Measurements from ENCODE around the gene ARID4B.

Gene ARID4B

DNA sequence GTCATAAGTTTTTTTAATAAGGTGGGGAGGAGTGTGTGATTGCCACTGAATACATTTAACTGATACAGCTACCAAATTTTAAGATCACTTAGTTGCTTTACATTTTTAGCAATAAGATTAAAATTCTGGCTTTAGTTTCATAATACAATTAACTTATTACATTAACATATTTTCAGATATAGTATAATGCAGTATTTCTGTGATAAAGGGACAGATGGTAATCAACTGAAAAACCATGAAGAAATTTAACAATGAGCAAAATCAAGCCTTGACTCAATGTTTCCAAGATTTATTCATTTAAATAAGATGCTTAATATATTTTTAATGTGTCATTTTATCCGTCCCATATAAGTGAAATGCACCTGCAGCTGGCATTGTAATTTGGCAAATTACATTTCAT is 203.3 kb downstream of the ARID4B start:
- TF ChIP-seq, protein P1, sequence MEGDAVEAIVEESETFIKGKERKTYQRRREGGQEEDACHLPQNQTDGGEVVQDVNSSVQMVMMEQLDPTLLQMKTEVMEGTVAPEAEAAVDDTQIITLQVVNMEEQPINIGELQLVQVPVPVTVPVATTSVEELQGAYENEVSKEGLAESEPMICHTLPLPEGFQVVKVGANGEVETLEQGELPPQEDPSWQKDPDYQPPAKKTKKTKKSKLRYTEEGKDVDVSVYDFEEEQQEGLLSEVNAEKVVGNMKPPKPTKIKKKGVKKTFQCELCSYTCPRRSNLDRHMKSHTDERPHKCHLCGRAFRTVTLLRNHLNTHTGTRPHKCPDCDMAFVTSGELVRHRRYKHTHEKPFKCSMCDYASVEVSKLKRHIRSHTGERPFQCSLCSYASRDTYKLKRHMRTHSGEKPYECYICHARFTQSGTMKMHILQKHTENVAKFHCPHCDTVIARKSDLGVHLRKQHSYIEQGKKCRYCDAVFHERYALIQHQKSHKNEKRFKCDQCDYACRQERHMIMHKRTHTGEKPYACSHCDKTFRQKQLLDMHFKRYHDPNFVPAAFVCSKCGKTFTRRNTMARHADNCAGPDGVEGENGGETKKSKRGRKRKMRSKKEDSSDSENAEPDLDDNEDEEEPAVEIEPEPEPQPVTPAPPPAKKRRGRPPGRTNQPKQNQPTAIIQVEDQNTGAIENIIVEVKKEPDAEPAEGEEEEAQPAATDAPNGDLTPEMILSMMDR (IDR thresholded peaks at IDR 0.05; ENCODE audit: insufficient read depth, low read depth, low read length, missing control alignments), result no peak
- DNase-seq (ENCODE audit: low read depth), result no peak
- H3K4me3 ChIP-seq (ENCODE audit: low read length), result no peak overlapping the region

DNA sequence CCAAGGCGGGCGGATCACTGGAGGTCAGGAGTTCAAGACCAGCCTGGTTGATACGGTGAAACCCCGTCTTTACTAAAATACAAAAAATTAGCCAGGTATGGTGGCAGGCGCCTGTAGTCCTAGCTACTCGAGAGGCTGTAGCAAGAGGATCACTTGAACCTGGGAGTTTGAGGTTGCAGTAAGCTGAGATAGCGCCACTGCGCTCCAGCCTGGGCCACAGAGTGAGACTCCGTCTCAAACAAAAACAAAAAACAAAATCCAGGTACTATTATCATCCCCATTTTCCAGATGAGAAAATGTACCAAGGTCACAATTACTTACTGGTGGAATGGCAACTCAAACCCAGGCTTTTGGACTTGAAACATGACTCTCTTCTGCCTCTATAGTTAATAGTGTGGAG is 203.9 kb downstream of the ARID4B start:
- DNase-seq (ENCODE audit: low read depth), result no peak
- TF ChIP-seq, protein P1 (IDR thresholded peaks at IDR 0.05; ENCODE audit: insufficient read depth, low read depth, low read length, missing control alignments), result no peak
- no peak overlapping the region for H3K4me3 ChIP-seq (ENCODE audit: low read length)

GRCh38 chr1:235122348-235122747 is 205.6 kb downstream of the ARID4B start:
- no peak overlapping the region for H3K4me3 ChIP-seq (ENCODE audit: low read length)
- DNase-seq (ENCODE audit: low read depth), result no peak

More at GRCh38 chr1:235122348-235122747, 205.6 kb downstream of the ARID4B start:
- TF ChIP-seq, protein P1 (IDR thresholded peaks at IDR 0.05; ENCODE audit: insufficient read depth, low read depth, low read length, missing control alignments), result no peak

All from epithelial cell of esophagus (primary cell).